Retinal pigment epithelial cell (primary cell): ENCODE results near the gene SOAT2.

Experiments used
- DNase-seq: peaks from one replicate; pipeline ENCODE4 v3.0.0-alpha.2; 2010; ENCODE audit warnings: low read depth
- H3K4me3 ChIP-seq: 2 replicates; pipeline ENCODE4 v1.5.1; 2011; ENCODE audit warnings: mild to moderate bottlenecking, low read length, control low read depth, moderate library complexity
- CTCF ChIP-seq: conservative IDR thresholded peaks from 2 replicates; pipeline ENCODE4 v1.5.1; 2011; ENCODE audit warnings: low read depth, low read length, control low read depth, inconsistent platforms

Gene SOAT2

GRCh38 chr12:53067074-53067992 is 36.0 kb upstream of the SOAT2 start:
- H3K4me3 ChIP-seq = no peak overlapping the region
- no peak for DNase-seq
- no peak for TF ChIP-seq CTCF

GRCh38 chr12:53067993-53068770 is 35.1 kb upstream of the SOAT2 start:
- no peak for DNase-seq
- no peak overlapping the region for H3K4me3 ChIP-seq
- TF ChIP-seq CTCF = no peak

GRCh38 chr12:53068811-53069585 is 34.3 kb upstream of the SOAT2 start:
- no peak overlapping the region for H3K4me3 ChIP-seq
- DNase-seq = no peak
- TF ChIP-seq CTCF = no peak

- TF ChIP-seq CTCF = no peak
- H3K4me3 ChIP-seq = no peak overlapping the region
- no peak for DNase-seq
Observed at GRCh38 chr12:53069621-53070410, 33.5 kb upstream of the SOAT2 start.

GRCh38 chr12:53070877-53071492 is 32.3 kb upstream of the SOAT2 start:
- TF ChIP-seq CTCF = no peak
- no peak overlapping the region for H3K4me3 ChIP-seq
- DNase-seq = no peak
